Bronchial epithelial cell (primary cell): Measurements from ENCODE around the gene SIPA1. TPM values are rescaled to one million over a fixed set of nuclear protein-coding genes. Genes with fewer than 3 reads are reported as not detected.

ENCODE experiments used
- DNase-seq: peaks from one replicate; pipeline ENCODE4 v3.0.0-alpha.2; 2010; ENCODE audit warnings: low read depth
- FAIRE-seq: peaks from 2 replicates; lab custom pipeline; 2011; peaks lifted over from hg19 to GRCh38; lab: Jason Lieb, UNC
- H3K27me3 ChIP-seq: 2 replicates; pipeline ENCODE4 v1.5.1; 2011; ENCODE audit warnings: low read length; ENCODE audit not compliant: control insufficient read depth, insufficient read depth
- H3K36me3 ChIP-seq: 2 replicates; pipeline ENCODE4 v1.5.1; 2011; ENCODE audit warnings: low read length; ENCODE audit not compliant: control insufficient read depth, insufficient read depth
- H3K4me3 ChIP-seq: 2 replicates; pipeline ENCODE4 v1.5.1; 2011; ENCODE audit warnings: mild to moderate bottlenecking, low read depth, low read length, control low read depth
- total RNA-seq: library from RNA; depleted of rRNA; stranded (reverse); fragments of >200 nt; gene quantifications from 2 replicates; pipeline ENCODE4 v1.2.1, GENCODE V29; 2014
- TF ChIP-seq, protein P1 (sequence below): IDR thresholded peaks from 2 replicates; pipeline ENCODE4 v1.5.1; 2011; ENCODE audit warnings: mild to moderate bottlenecking, moderate library complexity, low read length, control low read depth, inconsistent platforms; ENCODE audit not compliant: insufficient read depth, severe bottlenecking

Gene SIPA1
- total RNA-seq, 1 donor from 2014 or later, result 11.1 TPM

- no peak for FAIRE-seq
- Histone ChIP-seq H3K36me3 (no peaks in the 10 kb centered on the region), H3K27me3 (peaks cover 5% of the 10 kb centered on the region), H3K4me3 (no peak overlapping the region)
- TF ChIP-seq, protein P1, sequence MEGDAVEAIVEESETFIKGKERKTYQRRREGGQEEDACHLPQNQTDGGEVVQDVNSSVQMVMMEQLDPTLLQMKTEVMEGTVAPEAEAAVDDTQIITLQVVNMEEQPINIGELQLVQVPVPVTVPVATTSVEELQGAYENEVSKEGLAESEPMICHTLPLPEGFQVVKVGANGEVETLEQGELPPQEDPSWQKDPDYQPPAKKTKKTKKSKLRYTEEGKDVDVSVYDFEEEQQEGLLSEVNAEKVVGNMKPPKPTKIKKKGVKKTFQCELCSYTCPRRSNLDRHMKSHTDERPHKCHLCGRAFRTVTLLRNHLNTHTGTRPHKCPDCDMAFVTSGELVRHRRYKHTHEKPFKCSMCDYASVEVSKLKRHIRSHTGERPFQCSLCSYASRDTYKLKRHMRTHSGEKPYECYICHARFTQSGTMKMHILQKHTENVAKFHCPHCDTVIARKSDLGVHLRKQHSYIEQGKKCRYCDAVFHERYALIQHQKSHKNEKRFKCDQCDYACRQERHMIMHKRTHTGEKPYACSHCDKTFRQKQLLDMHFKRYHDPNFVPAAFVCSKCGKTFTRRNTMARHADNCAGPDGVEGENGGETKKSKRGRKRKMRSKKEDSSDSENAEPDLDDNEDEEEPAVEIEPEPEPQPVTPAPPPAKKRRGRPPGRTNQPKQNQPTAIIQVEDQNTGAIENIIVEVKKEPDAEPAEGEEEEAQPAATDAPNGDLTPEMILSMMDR, result no peak
- DNase-seq, result no peak
These were observed 59.1 kb downstream of the SIPA1 start for GRCh38 chr11:65696802-65697552.

DNA sequence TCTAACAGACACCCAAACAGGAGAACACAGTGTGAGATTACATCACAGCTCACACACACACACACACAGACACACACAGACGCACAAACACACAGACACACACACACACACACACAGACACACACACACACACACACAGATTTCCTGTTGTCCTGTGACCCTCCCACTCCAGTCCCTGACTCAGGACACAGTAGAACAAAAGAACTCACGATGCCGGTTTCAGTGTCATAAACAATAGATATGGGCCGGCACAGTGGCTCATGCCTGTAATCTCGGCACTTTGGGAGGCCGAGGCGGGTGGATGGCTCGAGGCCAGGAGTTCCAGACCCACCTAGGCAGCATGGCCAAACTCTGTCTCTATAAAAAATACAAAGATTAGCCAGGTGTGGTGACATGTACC, 60.3 kb downstream of the SIPA1 start:
- DNase-seq (no peak), FAIRE-seq (no peak)
- TF ChIP-seq, protein P1, result no peak
- Histone ChIP-seq H3K36me3 (no peaks in the 10 kb centered on the region), H3K4me3 (no peak overlapping the region), H3K27me3 (peaks cover 5% of the 10 kb centered on the region)

DNA sequence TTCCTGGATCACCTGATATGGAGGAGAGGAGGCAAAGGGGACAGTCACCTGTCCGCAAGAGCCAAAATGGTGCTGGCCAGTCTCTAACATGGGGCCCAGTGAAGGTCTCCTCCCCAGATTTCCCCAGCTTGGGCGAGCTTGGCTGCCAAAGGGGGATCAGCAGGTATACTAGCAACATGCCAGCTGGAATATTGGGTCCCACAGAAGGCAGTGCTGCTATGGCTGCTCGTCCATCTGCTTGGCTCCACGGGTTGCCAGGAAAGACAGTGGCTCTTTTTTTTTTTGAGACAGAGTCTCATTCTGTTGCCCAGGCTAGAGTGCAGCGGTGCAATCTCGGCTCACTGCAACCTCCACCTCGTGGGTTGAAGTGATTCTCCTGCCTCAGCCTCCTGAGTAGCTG, 61.4 kb downstream of the SIPA1 start:
- Histone ChIP-seq H3K36me3 (no peaks in the 10 kb centered on the region), H3K27me3 (no peaks in the 10 kb centered on the region), H3K4me3 (no peak overlapping the region)
- DNase-seq (no peak), FAIRE-seq (no peak)
- TF ChIP-seq, protein P1, result no peak

GRCh38 chr11:65700399-65700798, 62.5 kb downstream of the SIPA1 start:
- Histone ChIP-seq H3K36me3 (no peaks in the 10 kb centered on the region), H3K4me3 (no peak overlapping the region), H3K27me3 (no peaks in the 10 kb centered on the region)
- TF ChIP-seq, protein P1, result no peak
- DNase-seq, result no peak
- FAIRE-seq, result no peak

Other genes starting within 250 kb of the SIPA1 start
- 114 and 133 TPM in 2 replicates for gene NEAT1, start 215.3 kb upstream of the SIPA1 start, total RNA-seq
- 11,095 and 16,401 TPM in 2 replicates for gene MALAT1, start 139.1 kb upstream of the SIPA1 start, total RNA-seq
- 49.5 and 64.5 TPM in 2 replicates for gene SCYL1, start 113.0 kb upstream of the SIPA1 start, total RNA-seq
- gene LTBP3, start 79.7 kb upstream of the SIPA1 start, total RNA-seq, result 22.5 and 35.0 TPM in 2 replicates
- 30.3 and 43.4 TPM in 2 replicates for gene ZNRD2, start 67.6 kb upstream of the SIPA1 start, total RNA-seq
- gene FAM89B, start 65.6 kb upstream of the SIPA1 start, total RNA-seq, result 10.6 and 10.8 TPM in 2 replicates
- gene EHBP1L1, start 62.0 kb upstream of the SIPA1 start, total RNA-seq, result 31.6 and 62.0 TPM in 2 replicates
- 0.79 and 4.1 TPM in 2 replicates for gene KCNK7, start 42.3 kb upstream of the SIPA1 start, total RNA-seq
- 11.1 and 18.6 TPM in 2 replicates for gene MAP3K11, start 23.9 kb upstream of the SIPA1 start, total RNA-seq
- 5.3 and 10.2 TPM in 2 replicates for gene PCNX3, start 22.3 kb upstream of the SIPA1 start, total RNA-seq
- gene RELA, start 24.8 kb downstream of the SIPA1 start, total RNA-seq, result 9.5 and 15.2 TPM in 2 replicates
- gene KAT5, start 74.2 kb downstream of the SIPA1 start, total RNA-seq, result 34.8 and 37.6 TPM in 2 replicates
- 19.8 and 21.1 TPM in 2 replicates for gene RNASEH2C, start 82.7 kb downstream of the SIPA1 start, total RNA-seq
- gene AP5B1, start 142.9 kb downstream of the SIPA1 start, total RNA-seq, result 6.1 and 8.4 TPM in 2 replicates
- gene OVOL1, start 149.0 kb downstream of the SIPA1 start, total RNA-seq, result 6.3 and 17.8 TPM in 2 replicates
- gene SNX32, start 195.9 kb downstream of the SIPA1 start, total RNA-seq, result under 0.01 TPM in 1 of 2 replicates, not detected in the other
- 764 and 971 TPM in 2 replicates for gene CFL1, start 220.1 kb downstream of the SIPA1 start, total RNA-seq
- 58.4 and 63.8 TPM in 2 replicates for gene MUS81, start 222.3 kb downstream of the SIPA1 start, total RNA-seq
- gene EFEMP2, start 234.7 kb downstream of the SIPA1 start, total RNA-seq, result 2.9 and 5.6 TPM in 2 replicates
- gene CTSW, start 241.7 kb downstream of the SIPA1 start, total RNA-seq, result not detected in 2 replicates